ENCODE data around the gene CDHR1. TPM values are rescaled to one million over a fixed set of nuclear protein-coding genes. Genes with fewer than 3 reads are reported as not detected.

The CDHR1 gene
- total and polyA plus RNA-seq, 2 experiments from 2014 or later, result 3.2 to 6.6 TPM

DNA sequence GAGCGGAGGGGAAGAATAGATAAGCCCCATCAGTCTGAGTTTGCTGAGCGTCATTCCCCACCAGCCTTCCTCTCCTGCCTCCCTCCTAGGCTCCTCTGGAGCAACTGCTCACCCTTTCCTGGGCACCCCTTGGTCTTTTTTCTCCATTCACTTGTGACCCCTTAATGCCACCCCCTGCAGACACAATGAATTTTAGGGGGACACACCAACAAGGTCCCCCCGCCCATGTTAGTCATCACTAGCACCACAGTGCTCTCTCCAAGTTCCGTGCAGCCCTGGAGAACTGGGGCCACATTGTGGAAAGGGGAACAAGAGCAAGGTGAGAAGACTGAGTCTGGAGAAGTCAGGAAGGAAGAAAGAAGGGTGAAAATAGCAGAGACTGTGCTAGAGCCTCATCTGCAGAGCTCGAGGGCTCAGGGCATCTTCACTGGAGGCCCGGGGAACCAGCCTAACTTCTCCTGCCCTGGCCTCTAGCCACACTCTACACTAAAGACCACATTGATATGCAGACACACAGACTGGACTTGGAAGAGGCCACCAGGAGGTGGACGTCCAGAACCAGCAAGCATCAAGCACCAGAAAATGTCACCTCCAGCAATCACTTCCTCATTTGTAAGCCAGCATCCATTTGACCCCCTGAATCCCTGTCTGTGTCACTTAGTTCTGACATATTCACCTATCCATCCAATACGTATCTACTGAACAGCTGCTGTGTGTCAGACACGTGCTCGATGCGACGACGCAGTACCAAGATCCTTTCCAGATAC is 68.0 kb downstream of the CDHR1 start (continued):
- TF ChIP-seq ZNF462 (CRISPR knock-in tag; IDR thresholded peaks at IDR 0.05) (no peak), JUNB (IDR thresholded peaks at IDR 0.05; ENCODE audit: unreplicated experiment) (no peak), REST (IDR thresholded peaks at IDR 0.05; ENCODE audit: unreplicated experiment) (no peak), STAT1 (IDR thresholded peaks at IDR 0.05; ENCODE audit: unreplicated experiment) (no peak), EZH2phosphoT487 (IDR thresholded peaks at IDR 0.05; ENCODE audit: unreplicated experiment) (no peak), EZH2 (IDR thresholded peaks at IDR 0.05; ENCODE audit: low read depth, unreplicated experiment) (no peak)

Data from GM23338 (cell line).